Stimulated activated CD8-positive, alpha-beta memory T cell treated with anti-CD3 and anti-CD28 coated beads, Interleukin-2, amount 100 ng/mL, for 48 hours (primary cell): Measurements from ENCODE around the gene MTHFD1.

ENCODE experiments used
- DNase-seq, 2 donors: peaks; one replicate each; pipeline ENCODE4 v3.0.0-alpha.2; 2020; ENCODE audit warnings: low read depth in 2 of 2

Gene MTHFD1

DNA sequence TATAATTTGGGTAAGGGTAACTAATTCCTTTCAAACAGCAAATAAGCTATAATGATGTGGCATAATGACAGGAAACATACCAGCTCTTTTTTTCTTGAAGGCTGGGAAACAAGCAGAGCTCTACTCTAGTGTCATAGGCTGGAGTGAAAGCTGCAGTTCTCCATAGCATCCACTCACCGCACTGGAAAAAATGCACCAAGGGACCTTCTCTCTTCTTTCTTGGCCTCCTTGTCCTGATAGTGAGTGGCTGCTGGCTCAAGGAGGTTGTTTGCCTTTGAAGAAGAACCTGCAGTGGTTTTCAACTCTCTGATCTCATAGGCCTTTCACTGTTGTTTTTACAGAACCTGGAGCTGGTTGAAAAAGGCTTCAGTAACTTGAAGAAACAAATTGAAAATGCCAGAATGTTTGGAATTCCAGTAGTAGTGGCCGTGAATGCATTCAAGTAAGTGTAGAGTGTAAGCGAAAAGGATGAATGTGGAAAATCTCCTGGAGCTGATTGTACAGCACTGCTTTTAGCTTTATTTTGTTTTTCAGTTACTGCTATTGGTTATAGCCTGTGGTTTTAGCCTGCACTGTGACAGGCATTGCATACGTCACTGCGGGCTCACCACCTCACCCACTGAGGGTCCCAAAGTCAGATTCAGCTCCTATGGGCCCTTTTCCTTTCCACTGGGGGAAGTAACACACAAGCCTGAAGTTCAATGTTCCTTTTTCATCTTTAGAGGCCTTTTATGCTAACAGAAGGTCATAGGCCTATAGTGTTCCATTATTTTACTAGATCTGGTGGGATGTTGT is 59.9 kb downstream of the MTHFD1 start:
- peak in 1 of 2 donors; percentile 22 for DNase-seq

- DNase-seq: no peak
Observed at GRCh38 chr14:64450255-64450654, 62.1 kb downstream of the MTHFD1 start.

GRCh38 chr14:64454671-64455070 is 66.5 kb downstream of the MTHFD1 start:
- no peak for DNase-seq

- no peak for DNase-seq
Observed at GRCh38 chr14:64459405-64460136, 71.4 kb downstream of the MTHFD1 start.

- no peak for DNase-seq
Observed at GRCh38 chr14:64461221-64461620, 73.1 kb downstream of the MTHFD1 start.

DNA sequence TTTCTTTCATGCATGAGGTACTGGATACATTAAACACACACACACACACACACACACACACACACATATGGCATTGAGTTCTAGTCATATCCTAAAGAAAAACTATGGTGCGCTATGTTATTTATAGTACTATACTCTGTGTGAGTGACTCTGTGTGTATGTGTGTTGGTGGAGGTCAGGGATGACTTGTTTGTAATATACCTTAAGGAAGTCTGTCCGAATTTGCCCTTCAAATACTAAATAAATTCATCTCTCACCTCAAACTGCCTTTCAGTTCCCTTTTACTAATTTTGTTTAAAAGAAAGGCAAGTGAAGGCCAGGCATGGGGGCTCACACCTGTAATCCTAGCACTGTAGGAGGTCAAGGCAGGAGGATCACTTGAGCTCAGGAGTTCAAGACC is 75.0 kb downstream of the MTHFD1 start:
- no peak for DNase-seq

- no peak for DNase-seq
Observed at GRCh38 chr14:64463873-64464272, 75.7 kb downstream of the MTHFD1 start.

GRCh38 chr14:64464651-64465050 is 76.5 kb downstream of the MTHFD1 start:
- DNase-seq: no peak

DNA sequence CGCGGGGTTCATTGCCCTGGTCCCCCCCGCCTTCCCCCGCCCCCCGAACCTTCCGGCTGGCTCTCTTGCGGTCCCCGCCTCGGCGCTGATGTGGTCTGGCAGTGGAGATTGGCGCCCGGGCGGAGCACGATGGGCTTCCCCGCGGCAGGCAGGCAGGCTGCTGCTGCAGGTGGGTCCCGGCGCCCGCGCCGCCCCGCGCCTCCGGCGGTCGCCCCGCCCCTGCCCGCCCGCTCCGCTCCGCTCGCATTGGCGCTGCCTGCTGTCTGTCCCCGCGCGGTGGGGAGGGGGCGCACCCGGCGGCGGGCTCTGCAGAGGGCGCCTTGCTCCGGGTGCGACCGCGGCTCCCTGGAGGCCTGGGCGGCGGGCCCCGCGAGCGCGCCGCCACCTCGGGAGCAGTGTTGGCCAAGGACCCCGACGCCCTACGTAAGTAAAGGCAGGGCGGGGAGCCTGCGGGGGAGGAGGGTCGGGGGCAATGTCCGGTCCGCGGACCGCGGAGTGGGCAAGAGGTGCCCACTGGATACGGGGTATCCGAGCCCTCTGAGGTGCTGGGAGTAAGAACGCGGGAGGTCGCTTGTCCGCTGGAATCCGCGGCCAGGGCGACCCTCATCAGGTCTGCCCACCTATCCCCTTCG is 77.2 kb downstream of the MTHFD1 start, which contains the start of gene AKAP5:
TSS of gene AKAP5 (plus strand) at position 309 of the 632 bp plus-strand sequence. CDS start 2,896 bp downstream, outside the sequence.
- peak; percentile 43 to 48 for DNase-seq

DNA sequence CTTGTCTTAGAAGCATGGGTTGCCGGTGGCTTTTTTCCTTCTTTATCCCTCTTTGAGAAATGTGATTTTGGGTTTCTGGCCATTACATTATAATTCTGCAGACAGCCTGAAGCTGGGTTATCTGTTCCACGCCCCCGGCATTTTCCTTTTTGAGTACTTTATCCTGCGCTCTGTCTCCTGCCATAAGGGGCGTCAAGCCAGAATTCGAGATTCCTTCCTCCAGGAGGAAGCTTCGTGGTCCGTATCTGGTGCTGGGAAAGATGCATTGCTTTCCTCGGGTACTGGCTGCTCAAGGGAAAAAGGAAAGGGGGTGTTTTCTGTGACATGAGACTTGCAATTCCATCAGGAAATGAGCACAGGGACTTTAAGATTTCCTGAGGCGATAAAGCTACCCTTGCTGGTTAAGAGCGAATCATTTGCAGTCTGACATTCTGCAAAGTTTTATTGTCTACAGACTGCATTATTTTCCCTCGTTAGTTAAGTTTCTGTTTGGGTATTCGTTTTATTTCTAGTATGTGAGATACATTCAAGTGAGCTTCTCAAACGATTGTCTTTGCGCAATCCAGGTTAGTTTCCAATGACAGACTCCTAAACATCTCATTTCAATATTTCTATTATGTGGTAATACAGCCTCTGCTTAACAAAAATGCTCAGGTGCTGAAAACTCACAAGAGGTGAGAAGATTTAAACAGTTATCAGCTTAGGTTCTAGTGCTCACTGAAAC is 77.8 kb downstream of the MTHFD1 start:
- no peak for DNase-seq

- no peak for DNase-seq
Observed at GRCh38 chr14:64467101-64467500, 78.9 kb downstream of the MTHFD1 start.

- DNase-seq: no peak
Observed at GRCh38 chr14:64467566-64467965, 79.4 kb downstream of the MTHFD1 start.

DNA sequence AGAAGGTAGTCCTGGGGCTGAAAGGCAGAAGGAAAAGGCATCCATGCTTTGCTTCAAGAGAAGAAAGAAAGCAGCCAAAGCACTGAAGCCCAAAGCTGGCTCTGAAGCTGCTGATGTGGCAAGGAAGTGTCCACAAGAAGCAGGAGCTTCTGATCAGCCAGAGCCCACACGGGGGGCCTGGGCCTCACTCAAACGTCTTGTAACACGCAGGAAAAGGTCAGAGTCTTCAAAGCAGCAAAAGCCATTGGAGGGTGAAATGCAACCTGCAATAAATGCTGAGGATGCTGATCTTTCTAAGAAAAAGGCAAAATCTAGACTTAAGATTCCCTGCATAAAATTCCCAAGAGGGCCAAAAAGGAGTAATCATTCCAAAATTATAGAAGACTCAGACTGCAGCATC is 80.3 kb downstream of the MTHFD1 start:
- no peak for DNase-seq

GRCh38 chr14:64474041-64474440 is 85.9 kb downstream of the MTHFD1 start:
- DNase-seq: no peak

GRCh38 chr14:64474698-64475097 is 86.5 kb downstream of the MTHFD1 start:
- no peak for DNase-seq

DNA sequence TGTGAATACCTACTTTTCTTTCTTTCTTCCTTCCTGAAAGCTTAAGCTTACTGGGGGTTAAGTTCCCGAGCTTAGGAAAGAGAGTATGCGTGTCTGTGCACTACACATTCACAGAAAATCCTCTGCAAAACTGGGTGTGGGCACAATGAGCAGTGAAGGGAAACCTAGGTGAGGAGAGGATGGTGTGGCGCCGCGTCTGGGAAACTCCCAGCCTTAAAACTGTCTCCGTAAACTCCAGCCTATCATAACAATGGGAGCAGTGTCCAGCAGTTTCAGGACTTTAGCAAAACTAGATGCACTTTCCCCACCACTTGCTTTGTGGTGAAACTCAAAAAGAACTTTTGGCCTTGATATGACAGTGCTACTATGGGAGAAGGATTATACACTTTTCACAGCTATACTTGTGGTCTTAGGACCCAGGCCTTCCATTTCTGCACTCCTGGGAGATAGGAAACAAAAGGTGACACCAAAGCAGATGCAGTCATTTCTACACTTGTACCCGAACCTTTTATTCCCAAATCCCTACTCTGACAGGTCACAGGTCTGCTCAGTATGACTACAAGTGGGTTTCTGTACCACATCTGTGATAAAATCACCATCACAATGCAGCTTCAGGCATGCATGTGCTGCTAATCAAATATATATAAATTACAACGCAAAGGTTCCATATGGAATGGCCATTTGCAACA is 87.6 kb downstream of the MTHFD1 start:
- no peak for DNase-seq

- DNase-seq: no peak
Observed at GRCh38 chr14:64476438-64476837, 88.3 kb downstream of the MTHFD1 start.

GRCh38 chr14:64478634-64479250 is 90.6 kb downstream of the MTHFD1 start:
- no peak for DNase-seq

GRCh38 chr14:64488590-64489099 is 100.5 kb downstream of the MTHFD1 start:
- DNase-seq: no peak

DNA sequence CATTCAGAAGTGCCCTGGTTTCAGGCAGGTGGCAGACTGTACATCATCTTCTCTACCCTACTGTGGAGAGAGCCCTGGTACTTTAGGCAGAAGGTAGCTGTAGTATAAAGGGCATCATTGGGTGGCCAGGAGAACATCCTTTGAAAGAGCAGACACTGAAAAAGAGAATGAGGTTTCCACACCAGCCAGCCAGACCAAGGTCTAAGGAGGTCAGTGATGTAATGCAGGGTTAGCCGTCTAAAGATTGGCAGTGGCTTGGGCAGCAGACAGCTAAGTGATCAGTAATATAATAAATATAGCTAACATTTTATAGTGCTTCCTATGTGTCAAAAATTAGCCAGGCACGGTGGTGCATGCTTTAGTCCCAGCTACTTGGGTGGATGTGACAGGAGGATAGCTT is 103.5 kb downstream of the MTHFD1 start:
- no peak for DNase-seq

DNA sequence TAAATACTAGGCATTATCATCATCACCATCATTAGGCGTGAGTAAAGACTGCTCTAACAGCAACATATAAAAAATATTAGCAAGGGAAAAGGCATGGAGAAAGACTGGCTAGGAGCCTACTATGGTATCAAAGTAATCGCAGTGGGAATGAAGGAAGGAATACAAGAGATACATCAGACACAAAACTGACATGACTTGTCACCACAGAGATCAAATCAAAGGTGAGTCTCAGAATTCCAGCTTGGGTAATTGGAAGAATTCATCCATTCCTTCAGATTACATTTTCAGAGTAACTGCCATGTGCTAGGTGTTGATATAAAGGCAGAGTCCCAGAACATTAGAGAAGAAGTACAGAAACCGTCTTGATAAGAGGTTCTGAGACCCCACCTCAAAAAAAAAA is 105.3 kb downstream of the MTHFD1 start:
- no peak for DNase-seq
